IPS-18a (cell line): Measurements from ENCODE around the gene ACOT7.
A peak's percentile ranks its signal among the peaks of the same experiment; 100 is the strongest.

ENCODE experiments used
- H3K27ac ChIP-seq: one replicate; pipeline ENCODE4 v1.5.1; 2013; ENCODE audit warnings: low read length
- H3K27me3 ChIP-seq: one replicate; pipeline ENCODE4 v1.6.1; 2013; ENCODE audit warnings: mild to moderate bottlenecking, low read length; ENCODE audit not compliant: control insufficient read depth, insufficient read depth
- H3K36me3 ChIP-seq: one replicate; pipeline ENCODE4 v1.6.1; 2013; ENCODE audit warnings: low read depth, low read length; ENCODE audit not compliant: control insufficient read depth
- H3K4me1 ChIP-seq: one replicate; pipeline ENCODE4 v1.6.1; 2013; ENCODE audit warnings: low read depth, low read length; ENCODE audit not compliant: control insufficient read depth
- H3K4me3 ChIP-seq: one replicate; pipeline ENCODE4 v1.5.1; 2013; ENCODE audit warnings: low read length
- H3K9ac ChIP-seq: one replicate; pipeline ENCODE4 v1.6.1; 2013; ENCODE audit warnings: mild to moderate bottlenecking, low read length, moderate library complexity
- H3K9me3 ChIP-seq: one replicate; pipeline ENCODE4 v1.6.1; 2013; ENCODE audit warnings: low read depth, low read length; ENCODE audit not compliant: control insufficient read depth

Gene ACOT7

DNA sequence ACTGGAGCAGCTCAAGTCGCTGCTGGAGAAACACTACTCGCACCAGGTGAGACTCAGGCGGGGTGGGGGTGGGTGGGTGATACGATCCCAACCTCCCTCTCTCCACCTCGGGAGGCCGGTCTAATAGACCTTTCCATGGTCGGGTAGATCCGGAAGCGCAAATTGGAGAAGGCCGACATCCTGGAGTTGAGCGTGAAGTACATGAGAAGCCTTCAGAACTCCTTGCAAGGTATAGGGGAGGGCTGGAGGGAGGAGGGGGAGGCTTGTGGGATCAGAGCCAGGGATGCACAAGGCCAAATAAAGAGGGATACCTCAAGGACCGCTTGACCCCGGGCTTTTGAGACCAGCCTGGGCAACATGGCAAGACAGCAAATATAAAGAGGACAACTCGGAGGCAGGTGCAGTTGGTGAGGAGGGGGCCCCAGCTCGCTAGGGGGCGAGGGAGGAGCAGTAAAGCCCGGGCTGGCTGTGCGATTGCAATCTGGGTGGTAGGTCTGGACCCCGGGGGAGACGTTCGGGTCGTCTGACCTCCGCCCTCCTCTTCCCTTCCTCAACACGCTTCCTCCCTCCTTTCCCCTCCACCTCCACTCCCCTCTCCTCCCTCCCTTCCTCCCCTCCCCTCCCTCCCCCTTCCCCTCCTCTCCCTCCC lies 149.0 kb downstream of the ACOT7 start:
- no peaks in the 10 kb centered on the region for H3K36me3 ChIP-seq

DNA sequence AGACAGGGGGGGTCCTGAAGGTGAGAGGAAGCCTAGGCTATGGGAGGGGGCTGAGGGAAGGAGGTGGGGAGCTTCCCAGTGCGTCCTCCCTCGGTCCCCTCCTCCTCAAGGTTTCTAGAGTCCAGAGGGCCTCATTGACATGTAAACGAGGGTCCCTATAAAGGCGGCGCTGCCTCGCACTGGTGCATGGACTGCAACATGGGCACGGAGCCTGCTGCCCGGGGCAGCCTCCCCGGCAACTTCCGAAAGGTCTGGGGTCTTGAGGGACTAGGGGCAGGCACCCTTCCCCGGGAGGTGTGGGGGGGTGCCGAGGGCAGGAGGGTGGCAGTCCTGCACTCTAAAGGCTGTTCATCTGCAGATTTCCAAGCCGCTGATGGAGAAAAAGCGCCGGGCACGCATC lies 149.6 kb downstream of the ACOT7 start, which contains the start of gene HES3:
Gene HES3, plus strand, starts transcription at position 187 of the 400 bp plus-strand sequence. Its CDS starts 187 bp downstream, at position 374.
- Histone ChIP-seq H3K4me1 (peaks cover 41% of the 10 kb centered on the region), H3K27ac (no peak within 1 kb of the TSS), H3K9me3 (no peaks in the 10 kb centered on the region), H3K4me3 (peak within 1 kb of the TSS; percentile 86), H3K9ac (peak within 1 kb of the TSS; percentile 42), H3K27me3 (peaks cover 25% of the 10 kb centered on the region), H3K36me3 (no peaks in the 10 kb centered on the region)

More for the DNA sequence above, 149.0 kb downstream of the ACOT7 start:
- H3K27ac ChIP-seq: no peak overlapping the region
- H3K4me3 ChIP-seq: peak overlapping the region; percentile 86
- no peaks in the 10 kb centered on the region for H3K9me3 ChIP-seq
- peak overlapping the region; percentile 42 for H3K9ac ChIP-seq
- peaks cover 38% of the 10 kb centered on the region for H3K4me1 ChIP-seq
- H3K27me3 ChIP-seq: peaks cover 26% of the 10 kb centered on the region

DNA sequence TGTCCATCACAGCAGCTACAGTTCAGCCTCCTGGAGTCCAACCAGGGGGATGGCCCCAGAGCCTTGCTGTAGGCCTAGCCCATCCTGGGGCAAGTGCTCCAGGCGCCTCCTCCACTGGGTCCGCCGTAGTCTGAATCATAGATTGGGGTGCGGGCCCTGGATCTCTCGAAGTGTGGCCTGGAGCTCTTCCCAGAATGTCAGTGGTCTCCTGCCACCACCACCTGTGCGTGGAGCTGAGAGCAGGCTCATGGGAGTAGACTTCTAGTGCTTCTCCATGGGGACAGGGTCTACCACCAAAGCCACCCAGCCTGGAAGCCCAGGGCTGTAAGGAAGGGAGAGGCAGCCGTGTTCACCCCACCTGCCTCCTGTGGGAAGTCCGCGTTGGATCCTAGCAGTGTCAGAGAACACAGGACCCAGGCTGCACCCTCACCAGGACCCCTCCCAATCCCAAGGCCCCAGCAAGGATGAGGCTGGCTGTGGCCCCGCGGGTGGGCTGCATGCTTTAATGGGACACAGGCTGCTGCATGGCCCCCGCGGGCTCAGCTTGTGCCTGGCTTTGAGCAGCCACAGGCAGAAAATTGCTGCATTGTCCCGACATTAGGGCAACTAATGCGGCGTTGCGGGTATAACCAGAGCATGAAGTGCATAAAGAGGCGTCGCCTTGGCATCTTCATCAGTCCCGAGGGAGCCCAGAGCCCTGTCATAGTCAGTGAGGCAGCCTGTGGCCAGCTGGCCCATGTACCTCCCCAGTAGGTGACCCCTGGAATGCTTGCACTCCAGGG lies 150.3 kb downstream of the ACOT7 start:
- Histone ChIP-seq H3K36me3 (no peaks in the 10 kb centered on the region), H3K4me3 (peak overlapping the region; percentile 86), H3K9ac (no peak overlapping the region), H3K27ac (no peak overlapping the region), H3K9me3 (no peaks in the 10 kb centered on the region), H3K27me3 (peaks cover 18% of the 10 kb centered on the region), H3K4me1 (peaks cover 49% of the 10 kb centered on the region)

DNA sequence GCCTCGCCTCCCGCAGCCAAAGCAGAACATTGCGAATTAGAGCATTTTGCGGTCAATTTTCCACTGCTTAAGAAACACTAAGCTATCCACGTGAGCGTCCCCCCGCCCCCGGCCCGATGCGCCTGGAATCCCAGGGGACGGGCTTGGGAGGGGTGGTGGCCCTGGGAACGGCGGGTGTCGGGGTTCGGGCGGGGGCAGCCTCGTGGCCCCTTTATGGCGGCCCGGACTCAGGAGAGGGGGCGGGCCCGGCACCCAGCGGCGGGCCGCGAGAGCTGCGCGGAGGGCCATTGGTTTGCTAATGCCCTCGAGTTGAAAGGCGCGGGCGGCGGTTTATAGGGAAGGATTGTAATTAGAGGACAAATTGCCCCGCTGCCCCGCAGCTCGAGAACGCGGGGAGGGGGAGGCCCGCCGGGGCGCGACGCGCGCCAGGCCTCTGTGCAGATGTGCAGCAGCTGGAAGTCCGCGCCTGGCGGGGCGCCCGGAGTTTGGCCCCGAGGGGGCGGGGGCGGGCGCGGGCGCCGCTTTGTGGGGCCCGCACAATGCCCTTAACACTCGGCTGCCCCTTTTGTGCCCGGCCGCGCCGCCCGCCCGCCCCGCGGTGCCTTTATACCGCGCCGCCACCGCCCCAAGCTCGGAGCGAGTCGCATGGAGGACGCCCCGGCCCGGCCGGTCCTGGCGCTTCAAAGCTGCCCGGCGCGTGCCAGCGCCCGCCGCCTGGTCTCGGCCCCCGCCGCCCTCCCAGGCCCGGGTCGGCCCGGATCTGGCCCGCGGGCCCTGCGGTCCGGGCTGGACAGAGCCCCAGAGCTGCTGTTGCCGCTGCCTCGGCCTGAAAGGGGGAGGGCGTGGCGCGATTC lies 151.5 kb downstream of the ACOT7 start:
- H3K4me3 ChIP-seq: peak overlapping the region; percentile 86
- H3K27me3 ChIP-seq: peaks cover 10% of the 10 kb centered on the region
- peak overlapping the region; percentile 76 for H3K9ac ChIP-seq

DNA sequence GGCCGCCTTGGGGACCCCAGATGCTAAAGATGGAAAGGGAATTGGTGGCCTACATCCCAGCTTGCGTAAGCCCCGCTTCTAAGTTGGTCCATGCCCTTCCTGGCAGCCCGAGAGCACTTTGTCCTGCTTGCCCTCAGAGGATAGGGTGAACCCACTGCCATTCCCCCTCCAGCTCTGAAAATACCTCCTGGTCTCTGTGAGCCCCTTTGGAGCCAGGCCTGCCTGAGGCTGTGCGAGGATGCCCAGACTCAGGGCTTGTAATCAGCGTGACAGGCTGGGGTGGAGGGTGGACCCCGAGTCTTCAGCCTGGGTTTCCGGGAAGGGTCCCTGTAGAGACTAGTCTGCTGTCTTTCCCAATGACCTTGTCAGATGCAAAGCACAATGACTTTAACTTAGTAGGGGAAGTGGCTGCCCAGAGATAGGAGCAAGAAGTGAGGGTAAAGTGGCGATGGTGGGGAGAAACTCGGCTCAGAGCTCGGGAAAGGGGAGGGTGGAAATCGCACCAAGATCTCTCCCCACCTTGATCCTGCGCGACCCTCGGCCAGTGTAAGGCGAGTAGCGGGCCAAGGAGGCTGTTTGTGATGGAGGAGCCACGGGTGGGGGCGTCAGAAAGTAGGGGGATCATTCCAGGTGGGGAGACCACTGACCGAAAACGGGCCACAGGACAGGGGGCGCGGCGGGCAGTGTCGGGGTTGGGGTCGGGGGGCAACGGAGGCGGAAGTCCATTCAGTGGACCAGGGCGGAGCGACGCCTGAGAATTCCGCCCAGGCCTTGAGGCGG lies 152.3 kb downstream of the ACOT7 start:
- H3K36me3 ChIP-seq: no peaks in the 10 kb centered on the region
- peaks cover 46% of the 10 kb centered on the region for H3K4me1 ChIP-seq
- peak overlapping the region; percentile 76 for H3K9ac ChIP-seq
- no peak overlapping the region for H3K27ac ChIP-seq
- peaks cover 10% of the 10 kb centered on the region for H3K27me3 ChIP-seq
- H3K4me3 ChIP-seq: peak overlapping the region; percentile 86
- H3K9me3 ChIP-seq: no peaks in the 10 kb centered on the region

More for the DNA sequence above, 151.5 kb downstream of the ACOT7 start:
- Histone ChIP-seq H3K9me3 (no peaks in the 10 kb centered on the region), H3K36me3 (no peaks in the 10 kb centered on the region), H3K4me1 (peaks cover 49% of the 10 kb centered on the region), H3K27ac (no peak overlapping the region)

DNA sequence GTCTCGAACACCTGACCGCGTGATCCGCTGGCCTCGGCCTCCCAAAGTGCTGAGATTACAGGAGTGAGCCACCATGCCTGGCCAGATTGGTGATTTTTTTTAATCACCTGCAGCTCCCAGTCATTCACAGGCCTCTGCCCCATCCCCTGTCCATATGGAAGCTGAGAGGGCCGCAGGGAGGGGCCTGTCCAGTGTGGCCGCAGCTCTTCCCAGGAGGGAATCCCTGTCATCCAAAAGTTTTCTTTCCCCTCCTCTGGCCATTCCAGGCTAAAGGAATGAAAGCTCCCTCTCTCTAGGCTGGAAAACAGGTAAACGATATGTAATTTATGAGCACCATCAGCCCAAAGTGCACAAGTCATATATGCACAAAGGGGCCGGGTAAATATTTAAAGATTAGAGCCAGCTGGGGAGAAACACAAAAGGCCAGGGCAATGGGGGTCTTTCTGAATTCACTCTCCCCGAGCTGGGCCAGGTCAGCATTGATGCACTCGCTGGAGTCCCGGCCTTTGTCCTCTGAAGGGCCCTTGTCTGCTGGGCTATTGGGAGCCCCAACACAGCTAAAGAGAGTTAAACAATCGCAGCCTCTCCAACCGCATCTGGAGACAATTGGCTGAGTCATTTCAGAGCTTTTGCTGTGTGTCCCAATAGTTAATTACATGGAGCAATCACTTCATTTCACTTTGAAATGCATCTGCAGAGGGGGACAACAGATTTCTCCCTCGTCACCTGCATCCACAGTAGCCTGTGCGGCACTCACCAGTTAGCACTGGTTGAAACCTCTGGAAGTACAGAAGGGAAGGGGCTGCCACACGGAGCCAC lies 153.4 kb downstream of the ACOT7 start:
- Histone ChIP-seq H3K36me3 (no peaks in the 10 kb centered on the region), H3K9me3 (no peaks in the 10 kb centered on the region), H3K4me1 (peaks cover 43% of the 10 kb centered on the region), H3K4me3 (peak overlapping the region; percentile 48), H3K9ac (peak overlapping the region; percentile 76), H3K27ac (peak overlapping the region; percentile 94), H3K27me3 (peaks cover 10% of the 10 kb centered on the region)

DNA sequence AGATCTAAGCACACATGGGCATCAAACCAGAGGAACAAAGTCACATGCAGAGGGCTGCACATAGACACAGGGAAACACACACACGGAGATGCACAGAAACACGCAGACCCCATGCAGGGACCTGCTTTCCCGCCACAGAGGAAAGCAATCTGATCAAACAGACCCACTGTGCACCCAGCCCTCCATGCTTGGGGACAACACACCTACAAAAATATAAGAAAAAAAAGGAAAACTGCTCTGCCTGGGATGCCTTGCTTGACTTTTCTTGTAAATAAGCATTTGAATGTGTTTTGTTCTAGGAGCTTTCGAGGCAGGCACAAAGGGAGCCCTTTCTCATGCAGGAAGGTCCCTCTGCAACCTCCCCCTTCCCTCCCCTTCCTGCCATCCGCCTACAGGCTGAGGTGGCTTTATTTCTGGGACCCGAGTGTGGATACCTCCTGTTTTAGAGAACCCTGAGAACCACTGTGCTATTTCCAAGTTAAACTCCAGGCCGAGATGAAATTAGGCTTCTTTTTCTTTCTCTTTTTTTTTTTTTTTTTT lies 154.3 kb downstream of the ACOT7 start:
- H3K4me3 ChIP-seq: peak overlapping the region; percentile 48
- no peaks in the 10 kb centered on the region for H3K9me3 ChIP-seq
- H3K4me1 ChIP-seq: peaks cover 50% of the 10 kb centered on the region
- H3K27me3 ChIP-seq: peaks cover 10% of the 10 kb centered on the region
- H3K27ac ChIP-seq: peak overlapping the region; percentile 94
- H3K36me3 ChIP-seq: no peaks in the 10 kb centered on the region
- H3K9ac ChIP-seq: peak overlapping the region; percentile 76

DNA sequence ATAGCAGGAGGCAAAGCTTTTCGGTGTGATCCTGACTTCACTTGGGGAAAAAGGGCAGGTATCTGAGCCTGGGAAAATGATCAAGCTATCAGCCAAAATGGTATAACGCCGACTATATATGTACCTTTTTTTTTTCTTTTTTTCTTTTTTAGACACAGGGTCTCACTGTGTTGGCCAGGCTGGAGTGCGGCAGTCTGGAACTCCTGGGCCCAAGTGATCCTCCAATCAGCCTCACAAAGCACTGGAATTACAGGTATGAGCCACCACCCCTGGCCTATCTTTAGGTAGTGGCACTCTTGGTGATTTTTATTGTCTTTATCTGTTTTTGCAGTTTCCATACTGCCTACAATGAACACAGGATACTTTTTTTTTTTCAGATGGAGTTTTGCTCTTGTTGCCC lies 156.5 kb downstream of the ACOT7 start:
- no peaks in the 10 kb centered on the region for H3K9me3 ChIP-seq
- H3K4me3 ChIP-seq: no peak overlapping the region
- H3K4me1 ChIP-seq: peaks cover 38% of the 10 kb centered on the region
- H3K27ac ChIP-seq: no peak overlapping the region
- no peaks in the 10 kb centered on the region for H3K27me3 ChIP-seq
- H3K9ac ChIP-seq: no peak overlapping the region
- peaks cover 16% of the 10 kb centered on the region for H3K36me3 ChIP-seq

DNA sequence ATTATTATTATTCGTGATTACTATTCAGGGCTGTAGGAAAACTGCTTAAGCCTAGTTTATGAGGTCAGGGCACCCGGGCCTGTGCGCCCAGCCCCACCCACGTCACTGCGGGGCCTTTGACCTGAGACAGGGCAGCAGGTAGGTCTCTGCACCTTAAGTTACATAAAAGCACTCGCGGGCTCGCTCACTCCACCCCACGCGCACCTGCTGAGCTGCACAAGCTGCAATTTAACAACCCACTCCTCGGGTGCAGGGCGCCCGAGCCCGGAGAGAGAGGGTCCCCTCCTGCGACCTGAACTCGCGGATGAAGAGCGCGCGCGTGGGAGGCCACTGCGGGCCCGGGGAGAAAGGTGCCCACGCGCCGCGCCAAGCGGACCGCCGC lies 158.3 kb downstream of the ACOT7 start:
- Histone ChIP-seq H3K9me3 (no peaks in the 10 kb centered on the region), H3K4me3 (peak overlapping the region; percentile 94), H3K27ac (no peak overlapping the region), H3K4me1 (peaks cover 26% of the 10 kb centered on the region), H3K27me3 (no peaks in the 10 kb centered on the region), H3K9ac (peak overlapping the region; percentile 76), H3K36me3 (peaks cover 30% of the 10 kb centered on the region)
